Nephron progenitor cell (in vitro differentiated cells): ENCODE results near the gene ZNF385D.

ENCODE experiments used
- DNase-seq: peaks from one replicate; pipeline ENCODE4 v3.0.0; 2021
- H3K27ac Mint-ChIP-seq: 2 replicates; pipeline ENCODE4 v1.8.0; 2021; ENCODE audit warnings: mild to moderate bottlenecking, moderate library complexity, mixed read lengths
- H3K27me3 Mint-ChIP-seq: 2 replicates; pipeline ENCODE4 v1.8.0; 2021; ENCODE audit warnings: mild to moderate bottlenecking, low read depth, mixed read lengths; ENCODE audit not compliant: poor library complexity
- H3K36me3 Mint-ChIP-seq: 2 replicates; pipeline ENCODE4 v1.8.0; 2021; ENCODE audit warnings: low read depth, mixed read lengths
- H3K4me1 Mint-ChIP-seq: 2 replicates; pipeline ENCODE4 v1.8.0; 2021; ENCODE audit warnings: mixed read lengths
- H3K4me3 Mint-ChIP-seq: 2 replicates; pipeline ENCODE4 v1.8.0; 2021; ENCODE audit warnings: mild to moderate bottlenecking, moderate library complexity, mixed read lengths
- H3K9me3 Mint-ChIP-seq: 2 replicates; pipeline ENCODE4 v1.8.0; 2021; ENCODE audit warnings: mild to moderate bottlenecking, moderate library complexity, mixed read lengths
- CTCF ChIP-seq: fragments of 200-600 bp; sonication (generic); IDR thresholded peaks from 2 replicates; pipeline ENCODE4 v1.5.0; 2021; ENCODE audit warnings: antibody characterized with exemption

The ZNF385D gene

GRCh38 chr3:21694506-21694905, 56.5 kb downstream of the ZNF385D start:
- Mint-ChIP-seq H3K4me1 (peaks cover 24% of the 10 kb centered on the region), H3K4me3 (no peak overlapping the region), H3K27ac (no peak overlapping the region), H3K9me3 (no peaks in the 10 kb centered on the region), H3K36me3 (no peaks in the 10 kb centered on the region), H3K27me3 (peaks cover 3% of the 10 kb centered on the region)
- no peak for TF ChIP-seq CTCF
- DNase-seq, result no peak

GRCh38 chr3:21691036-21691435, 60.0 kb downstream of the ZNF385D start:
- no peak overlapping the region for H3K4me3 Mint-ChIP-seq
- H3K27ac Mint-ChIP-seq, result no peak overlapping the region
- no peak for DNase-seq
- H3K4me1 Mint-ChIP-seq, result peaks cover 20% of the 10 kb centered on the region
- H3K9me3 Mint-ChIP-seq, result no peaks in the 10 kb centered on the region
- H3K27me3 Mint-ChIP-seq, result peaks cover 3% of the 10 kb centered on the region
- no peaks in the 10 kb centered on the region for H3K36me3 Mint-ChIP-seq
- TF ChIP-seq CTCF, result no peak

GRCh38 chr3:21682206-21682605, 68.8 kb downstream of the ZNF385D start:
- Mint-ChIP-seq H3K9me3 (no peaks in the 10 kb centered on the region), H3K36me3 (no peaks in the 10 kb centered on the region), H3K27me3 (no peaks in the 10 kb centered on the region), H3K27ac (no peak overlapping the region), H3K4me1 (peaks cover 22% of the 10 kb centered on the region), H3K4me3 (no peak overlapping the region)
- DNase-seq, result no peak
- no peak for TF ChIP-seq CTCF

GRCh38 chr3:21673393-21673792, 77.6 kb downstream of the ZNF385D start:
- DNase-seq, result no peak
- H3K36me3 Mint-ChIP-seq, result no peaks in the 10 kb centered on the region
- no peaks in the 10 kb centered on the region for H3K9me3 Mint-ChIP-seq
- no peak overlapping the region for H3K27ac Mint-ChIP-seq
- H3K27me3 Mint-ChIP-seq, result no peaks in the 10 kb centered on the region
- no peak for TF ChIP-seq CTCF
- peaks cover 17% of the 10 kb centered on the region for H3K4me1 Mint-ChIP-seq
- no peak overlapping the region for H3K4me3 Mint-ChIP-seq

- no peak for TF ChIP-seq CTCF
- no peak for DNase-seq
- peaks cover 14% of the 10 kb centered on the region for H3K4me1 Mint-ChIP-seq
These were observed 78.7 kb downstream of the ZNF385D start for GRCh38 chr3:21672303-21672702.

GRCh38 chr3:21670386-21670785, 80.6 kb downstream of the ZNF385D start:
- no peaks in the 10 kb centered on the region for H3K27me3 Mint-ChIP-seq
- H3K9me3 Mint-ChIP-seq, result no peaks in the 10 kb centered on the region
- no peak overlapping the region for H3K27ac Mint-ChIP-seq
- H3K4me1 Mint-ChIP-seq, result peaks cover 14% of the 10 kb centered on the region
- H3K4me3 Mint-ChIP-seq, result no peak overlapping the region
- no peak for TF ChIP-seq CTCF
- no peak for DNase-seq
- H3K36me3 Mint-ChIP-seq, result no peaks in the 10 kb centered on the region

More at GRCh38 chr3:21672303-21672702, 78.7 kb downstream of the ZNF385D start:
- Mint-ChIP-seq H3K4me3 (no peak overlapping the region), H3K27me3 (no peaks in the 10 kb centered on the region), H3K36me3 (no peaks in the 10 kb centered on the region), H3K9me3 (no peaks in the 10 kb centered on the region), H3K27ac (no peak overlapping the region)
